Activated CD4-positive, alpha-beta T cell treated with anti-CD3 and anti-CD28 coated beads, Interleukin-10, Interleukin-2, amounts not matched to agents 100 ng/mL and 50 ng/mL, durations not matched to agents 16 hours and 8 hours (primary cell): ENCODE data around the gene ENTPD6.

Source experiments
- DNase-seq: peaks from one replicate; pipeline ENCODE4 v3.0.0-alpha.2; 2020

Gene ENTPD6

DNA sequence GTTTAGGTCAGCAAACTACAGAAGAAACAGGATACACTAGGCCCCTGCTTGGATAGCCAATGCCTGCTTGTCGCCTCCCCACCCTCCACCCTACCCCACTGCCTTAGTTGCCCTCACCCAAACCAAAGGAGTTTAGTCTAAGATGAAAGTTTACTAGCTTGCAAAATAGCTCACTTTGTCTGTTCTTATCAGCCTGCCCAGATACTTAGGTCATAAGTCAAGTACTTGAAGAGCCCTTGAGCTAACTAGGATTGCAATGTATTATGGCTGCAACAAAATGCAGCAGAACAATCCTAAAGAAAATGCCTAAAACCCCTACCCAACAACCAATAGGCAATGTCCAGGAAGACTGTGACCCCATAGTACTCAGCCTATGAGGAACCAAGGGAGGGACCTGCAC is 7.3 kb upstream of the ENTPD6 start:
- DNase-seq: no peak

DNA sequence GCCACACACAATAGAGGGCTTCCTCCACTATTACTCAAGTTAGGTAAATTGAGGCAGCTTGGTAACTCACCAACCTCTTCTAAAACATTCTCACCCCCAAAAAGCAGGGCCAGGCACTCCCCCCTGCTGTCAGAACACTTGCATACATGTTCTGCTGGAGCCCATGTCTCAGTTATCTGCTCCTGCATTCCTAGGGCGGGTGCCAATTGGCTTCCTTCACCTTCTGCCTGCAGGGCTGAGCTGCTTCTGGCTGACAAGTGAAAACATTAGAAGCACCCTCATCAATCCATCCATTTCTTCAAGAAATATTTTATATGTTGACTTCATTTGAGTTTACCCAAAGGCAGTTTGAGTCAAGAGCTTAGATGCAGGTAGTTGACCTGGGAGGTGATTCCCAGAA is 4.5 kb upstream of the ENTPD6 start:
- DNase-seq: no peak

DNA sequence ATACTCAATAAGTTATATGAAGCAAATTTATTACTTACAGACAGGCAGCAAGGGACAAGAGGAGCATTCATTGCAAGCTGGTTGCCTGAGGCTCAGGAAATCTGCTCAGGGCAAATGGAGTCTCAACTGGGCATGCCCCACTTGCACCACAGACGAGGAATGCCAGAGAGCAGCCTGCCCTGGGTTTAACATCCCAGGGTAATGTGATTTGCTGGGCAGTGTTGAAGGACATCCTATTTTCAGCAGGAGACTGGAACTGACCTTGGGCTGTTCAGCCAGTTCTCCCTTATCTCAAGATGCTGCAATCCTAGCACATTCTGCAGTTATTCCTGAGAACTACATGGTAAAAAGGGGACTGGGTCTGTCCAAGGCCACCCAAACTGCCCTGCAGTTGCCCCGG is 3.8 kb upstream of the ENTPD6 start:
- no peak for DNase-seq

DNA sequence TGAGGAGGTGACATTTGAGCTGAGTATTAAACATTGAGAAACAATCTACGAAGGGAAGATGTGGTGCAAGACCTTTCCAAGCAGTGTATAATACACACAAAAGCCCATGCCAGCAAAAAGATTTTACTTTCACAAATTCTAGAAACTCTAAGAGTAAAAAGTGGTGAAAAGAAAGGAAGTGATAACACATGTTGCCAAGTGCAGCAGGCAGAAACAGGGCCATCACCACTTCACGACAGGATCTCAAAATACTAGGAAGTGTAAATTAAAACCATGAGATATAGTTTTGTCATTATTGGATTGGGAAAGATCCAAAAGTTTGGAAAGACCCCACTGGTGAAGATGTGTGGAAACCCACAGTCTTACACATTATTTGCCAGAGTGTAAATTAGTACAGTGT is 1.7 kb upstream of the ENTPD6 start:
- no peak for DNase-seq

DNA sequence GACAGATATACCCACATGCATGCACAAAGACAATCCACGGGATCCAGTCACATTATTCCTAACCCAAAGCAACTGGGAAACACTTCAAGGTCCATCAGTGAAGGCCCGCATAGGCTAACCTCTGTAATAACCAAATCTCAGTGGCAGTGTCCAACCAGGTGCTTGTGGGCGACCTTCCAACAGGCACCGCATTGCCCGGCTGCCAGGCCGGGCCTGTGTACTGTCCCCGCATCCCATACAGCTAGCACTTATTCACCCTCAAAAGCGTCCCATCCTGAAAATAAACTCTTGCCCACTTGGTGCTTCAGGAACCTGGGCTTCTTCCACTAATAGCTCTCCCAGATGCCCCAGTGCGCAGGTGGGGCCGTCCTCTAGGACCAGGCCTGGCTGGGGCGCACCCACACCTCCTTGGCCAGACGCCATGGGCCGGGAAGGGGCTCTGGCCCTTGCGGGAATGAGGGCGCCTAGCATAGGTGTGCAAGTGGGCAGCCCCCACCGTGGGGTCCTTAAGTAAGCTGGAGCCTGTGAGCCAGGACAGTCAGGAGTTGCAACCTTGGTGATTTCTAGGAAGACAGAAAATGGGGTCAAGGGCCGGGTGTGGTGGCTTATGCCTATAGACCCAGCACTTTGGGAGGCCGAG is 1.1 kb upstream of the ENTPD6 start:
- no peak for DNase-seq

DNA sequence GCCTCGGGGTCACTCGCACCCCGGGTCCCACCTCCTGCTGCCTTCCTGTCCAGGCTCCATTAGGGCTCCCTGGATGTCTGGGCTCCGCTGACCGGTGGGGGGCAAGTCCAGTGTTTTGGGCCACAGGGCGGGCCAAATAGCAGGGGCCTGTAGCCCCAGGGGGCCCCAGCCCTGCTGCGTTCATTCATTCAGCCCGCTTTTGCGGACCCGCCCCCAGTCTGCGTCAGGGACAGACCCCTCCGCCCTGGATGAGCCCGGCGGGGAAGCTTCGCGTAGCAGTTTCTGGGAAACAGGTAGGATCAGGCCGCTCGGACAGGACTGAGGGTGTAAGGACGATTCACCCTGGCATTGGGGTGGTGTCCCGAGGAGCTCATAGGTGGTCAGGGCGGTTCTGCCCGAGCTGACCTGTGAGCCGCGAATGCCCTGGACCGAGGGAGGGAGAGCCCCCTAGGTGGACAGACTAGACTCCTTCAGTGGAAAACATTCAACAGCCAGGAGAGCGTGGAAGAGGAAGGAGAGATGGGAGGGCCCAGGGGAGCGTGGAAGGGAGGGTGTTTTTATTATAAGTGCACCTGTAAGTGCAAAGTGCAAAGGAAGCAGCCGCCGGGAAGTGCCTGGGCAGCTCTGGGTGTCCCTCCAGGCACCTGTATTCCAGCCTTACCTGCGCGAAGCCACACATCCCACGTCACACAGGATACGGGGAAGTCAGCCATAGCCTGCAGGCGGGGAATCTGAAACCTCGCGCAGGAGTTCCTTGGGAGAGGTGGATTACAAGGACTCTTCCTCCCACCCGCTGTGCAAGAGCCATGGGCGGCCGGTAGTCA is 662 bp downstream of the ENTPD6 start:
- DNase-seq: peak; percentile 30

DNA sequence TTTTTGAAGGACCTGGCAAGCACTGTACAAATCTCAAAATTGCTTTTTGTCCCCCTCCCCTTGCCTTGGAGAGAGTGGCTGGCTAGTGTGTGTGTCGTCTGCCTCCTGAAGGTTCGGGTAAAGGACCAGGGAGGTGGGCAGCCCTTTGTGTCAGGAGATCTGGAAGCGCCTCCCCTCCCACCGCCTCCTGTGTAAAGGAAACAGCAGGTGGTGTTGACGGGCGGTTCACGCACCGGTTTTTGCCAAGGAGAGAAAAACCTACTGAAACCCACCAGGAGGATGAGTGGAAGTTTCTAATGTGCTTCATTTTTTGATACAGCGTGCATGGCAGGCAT is 1.2 kb downstream of the ENTPD6 start:
- peak; percentile 6 for DNase-seq

DNA sequence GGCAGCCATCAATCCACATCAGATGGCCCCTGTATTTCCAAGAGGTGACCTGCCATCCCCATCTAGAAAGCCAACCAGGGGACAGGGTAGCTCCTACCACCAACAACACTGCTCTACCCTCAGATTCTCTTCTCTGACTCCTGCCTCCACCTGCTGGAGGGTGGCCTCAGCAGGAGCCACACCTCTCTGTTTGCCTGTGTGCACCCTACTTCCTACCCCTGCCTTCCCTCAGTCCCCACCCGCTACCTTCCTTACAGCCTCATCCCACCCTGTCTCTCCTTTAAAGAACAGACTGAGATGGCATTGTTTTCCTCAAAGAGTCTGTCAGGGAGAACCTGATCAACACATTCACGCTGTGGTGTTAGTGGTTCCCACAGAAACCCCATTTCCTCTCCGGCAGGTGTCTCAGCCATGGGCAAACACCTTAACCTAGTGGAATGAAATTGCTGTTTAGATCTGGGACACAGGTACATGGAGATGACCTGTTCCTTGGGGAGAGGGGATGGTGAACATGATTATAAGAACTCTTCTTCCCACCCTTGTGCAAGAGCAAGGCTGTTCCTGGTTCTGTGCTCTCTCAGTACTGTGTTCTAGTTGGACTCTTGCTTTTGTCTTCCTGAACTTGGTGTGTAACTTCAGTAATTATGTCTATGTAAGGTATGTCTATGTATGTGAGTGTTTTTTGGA is 1.8 kb downstream of the ENTPD6 start:
- DNase-seq: peak; percentile 22

DNA sequence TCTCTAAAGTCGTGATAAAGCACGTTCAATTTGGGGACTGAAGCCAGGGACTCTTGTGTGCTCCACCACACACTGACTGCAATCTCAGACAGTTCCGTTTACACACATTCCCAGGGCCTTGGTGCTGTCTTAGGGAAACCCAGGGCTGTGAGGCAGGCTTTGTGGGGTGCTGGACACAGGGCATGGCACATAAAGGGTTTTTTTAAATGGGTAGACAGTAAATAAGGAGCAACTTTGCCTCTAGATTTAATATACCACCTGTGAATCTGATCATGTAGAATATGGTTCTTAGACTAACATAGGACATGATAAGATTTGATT is 2.3 kb downstream of the ENTPD6 start:
- no peak for DNase-seq

DNA sequence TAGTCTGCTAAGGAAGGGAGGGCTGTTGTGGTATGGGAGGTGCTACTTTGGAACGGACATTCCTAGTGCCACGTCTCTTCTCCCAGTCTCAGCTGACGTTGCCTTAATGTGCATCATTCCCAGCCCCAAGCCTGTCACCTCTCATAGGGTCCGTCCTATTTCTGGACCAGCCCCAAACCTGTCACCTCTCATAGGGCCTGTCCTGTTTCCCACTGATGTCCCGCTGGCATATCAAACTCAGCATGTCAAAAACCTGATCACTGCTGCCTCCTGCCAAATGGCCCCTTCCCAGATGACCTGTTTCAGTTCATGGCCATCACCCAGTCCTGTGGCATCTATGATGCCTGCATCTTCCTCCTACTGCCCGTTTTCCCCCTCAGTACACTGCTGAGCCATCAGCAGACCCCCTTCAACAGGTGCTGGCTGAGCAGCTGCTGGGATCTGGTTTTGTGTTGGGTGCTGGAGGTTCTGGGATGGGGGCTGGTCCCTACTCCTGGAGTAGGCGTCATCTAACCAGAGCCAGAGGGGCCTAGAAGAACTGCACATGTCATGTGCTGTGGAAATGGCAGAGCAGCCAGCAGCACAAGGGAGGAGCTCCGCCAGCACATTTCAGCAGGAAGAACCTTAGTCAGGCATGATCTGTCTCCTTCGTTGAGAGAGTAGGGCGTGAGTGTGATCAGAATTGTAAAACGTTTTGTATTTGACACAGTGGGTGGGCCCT is 3.3 kb downstream of the ENTPD6 start:
- no peak for DNase-seq

DNA sequence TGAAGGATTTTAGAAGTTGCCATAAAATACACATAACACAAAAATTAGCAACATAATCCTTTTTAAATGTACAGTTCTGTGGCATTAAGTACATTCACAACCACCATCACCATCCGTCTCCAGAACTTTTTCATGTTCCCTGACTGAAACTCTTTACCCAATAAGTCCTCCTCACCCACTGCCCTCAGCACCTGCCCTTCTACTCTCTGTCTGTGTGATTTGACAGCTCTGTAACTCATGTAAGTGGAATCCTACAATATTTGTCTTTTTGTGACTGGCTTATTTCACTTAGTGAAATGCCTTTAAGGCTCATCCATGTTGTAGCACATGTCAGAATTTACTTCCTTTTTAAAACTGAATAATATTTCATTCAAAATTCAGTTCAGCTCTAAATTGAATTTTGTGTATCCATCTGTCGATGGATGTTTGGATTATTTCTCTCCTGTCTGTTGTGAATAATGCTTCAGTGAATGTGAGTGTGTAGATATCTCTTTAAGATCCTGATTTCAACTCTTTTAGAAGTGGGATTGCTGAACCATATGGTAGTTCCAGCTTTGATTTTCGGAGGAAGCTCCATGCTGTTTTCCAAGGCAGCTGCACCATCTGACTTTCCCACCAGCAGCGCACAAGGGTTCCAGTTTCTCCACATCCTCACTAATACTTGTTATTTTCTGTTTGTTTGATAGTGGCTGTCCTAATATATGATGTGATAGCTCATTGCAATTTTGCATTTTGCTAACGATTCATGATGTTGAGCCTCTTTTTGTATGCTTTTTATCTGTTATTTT is 4.2 kb downstream of the ENTPD6 start:
- DNase-seq: no peak

DNA sequence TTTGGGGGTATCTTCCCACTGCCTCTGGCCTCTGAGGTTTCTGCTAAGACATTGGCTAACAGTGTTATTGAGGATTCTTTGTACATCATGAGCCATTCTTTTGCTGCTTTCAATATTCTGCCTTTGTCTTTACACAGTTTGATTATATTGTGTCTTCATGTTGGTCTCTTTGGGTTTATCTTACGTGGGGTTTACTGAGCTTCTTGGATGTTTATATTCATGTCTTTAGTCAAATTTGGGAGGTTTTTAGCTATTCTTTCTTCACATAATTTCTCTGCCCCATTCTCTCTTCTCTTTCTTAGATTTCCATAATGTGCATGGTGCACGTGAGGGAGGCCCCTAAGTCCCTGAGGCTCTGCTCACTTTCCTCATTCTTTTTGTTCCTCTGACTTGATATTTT is 7.6 kb downstream of the ENTPD6 start:
- no peak for DNase-seq

DNA sequence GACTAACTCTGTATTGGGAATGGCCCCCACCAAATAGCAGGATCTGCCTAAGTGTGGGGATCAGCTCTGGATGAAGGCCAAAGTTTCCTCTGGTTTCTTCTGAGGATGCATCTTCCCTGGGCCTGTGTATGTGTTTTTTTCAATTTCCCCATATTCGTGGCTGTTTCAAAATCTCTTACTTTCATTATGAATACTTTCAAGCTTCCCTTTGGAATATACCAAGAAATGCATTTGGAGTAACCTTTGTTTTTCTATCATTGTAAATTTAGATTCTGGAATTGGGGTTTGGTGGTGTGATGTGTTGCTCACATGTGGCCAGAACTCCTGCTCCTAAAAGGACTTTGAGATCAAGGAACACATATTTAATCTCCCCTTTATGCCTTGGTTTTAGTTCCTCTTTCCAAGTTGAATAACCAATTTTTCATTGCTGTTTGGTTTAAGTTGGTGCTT is 8.4 kb downstream of the ENTPD6 start:
- no peak for DNase-seq

DNA sequence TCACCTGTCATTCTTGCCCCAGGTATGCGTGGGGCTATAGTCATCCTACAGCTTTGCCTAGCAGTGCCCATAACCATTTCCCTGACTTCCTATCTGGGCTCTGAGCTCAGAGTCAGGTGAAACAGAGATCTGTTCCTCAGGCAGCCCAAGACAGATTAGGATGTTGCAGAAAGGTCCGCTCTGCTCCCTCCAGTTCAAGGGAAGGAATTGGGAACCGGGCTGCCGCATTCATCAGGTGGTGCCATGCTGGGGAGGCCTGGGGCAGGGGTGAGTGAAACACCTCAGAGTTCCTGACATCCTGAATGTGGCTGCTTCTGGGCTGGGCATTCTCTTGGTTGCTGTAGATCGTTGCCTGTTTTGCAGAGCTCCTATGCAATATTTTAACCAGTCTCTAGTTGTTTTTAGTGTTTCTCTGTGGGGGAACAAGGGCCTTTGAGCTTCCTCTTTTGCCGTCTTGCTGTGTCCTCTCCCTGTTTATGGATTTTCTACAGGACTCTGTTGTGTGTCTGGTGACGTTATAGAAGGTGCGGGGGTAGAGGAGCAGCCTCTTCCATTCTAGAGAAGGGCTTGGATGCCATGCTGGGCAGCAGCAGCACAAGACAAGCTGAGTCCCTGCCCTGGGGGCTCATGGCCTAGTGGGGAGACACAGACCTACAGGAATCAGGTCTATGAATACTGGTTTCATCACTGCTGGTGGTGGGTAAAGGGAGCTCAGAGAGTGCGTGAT is 9.2 kb downstream of the ENTPD6 start:
- DNase-seq: no peak

DNA sequence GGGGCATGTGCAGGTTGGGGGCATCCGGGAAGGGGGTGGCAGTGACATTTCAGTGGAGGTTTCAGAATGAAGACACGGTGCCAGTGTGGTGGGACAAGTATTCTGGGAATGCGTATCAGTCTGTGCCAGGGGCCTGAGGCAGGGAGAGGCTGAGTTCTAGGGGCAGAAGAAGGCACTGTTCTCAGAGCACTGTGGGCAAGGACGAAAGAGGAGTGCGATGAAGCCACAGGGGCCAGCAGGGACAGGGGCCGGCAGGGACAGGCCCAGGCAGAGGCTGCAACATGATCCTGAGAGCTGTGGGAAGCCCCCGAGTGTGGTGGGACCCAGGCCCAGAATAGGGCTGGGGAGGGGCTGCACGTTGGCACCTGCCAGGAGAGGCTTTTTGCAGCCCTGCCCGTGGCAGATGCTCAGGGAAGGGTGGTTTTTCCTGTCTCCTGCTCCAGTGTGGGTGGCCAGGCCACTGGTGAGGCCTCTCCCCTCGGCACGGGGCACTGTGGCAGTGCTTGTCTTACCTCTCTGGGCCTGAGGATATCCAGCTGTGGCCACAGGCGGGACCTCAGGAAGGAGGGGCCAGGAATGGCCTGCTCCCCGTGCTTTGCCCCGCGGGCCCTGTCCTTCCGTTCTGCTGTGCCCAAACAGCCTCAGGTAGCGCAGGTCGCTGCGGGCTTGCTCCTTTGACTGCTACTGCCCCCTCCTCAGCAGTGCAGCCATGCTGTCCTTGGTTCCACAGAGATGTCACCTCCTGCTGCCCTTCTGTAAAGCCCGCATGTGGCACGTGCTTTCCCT is 10.0 kb downstream of the ENTPD6 start:
- no peak for DNase-seq

DNA sequence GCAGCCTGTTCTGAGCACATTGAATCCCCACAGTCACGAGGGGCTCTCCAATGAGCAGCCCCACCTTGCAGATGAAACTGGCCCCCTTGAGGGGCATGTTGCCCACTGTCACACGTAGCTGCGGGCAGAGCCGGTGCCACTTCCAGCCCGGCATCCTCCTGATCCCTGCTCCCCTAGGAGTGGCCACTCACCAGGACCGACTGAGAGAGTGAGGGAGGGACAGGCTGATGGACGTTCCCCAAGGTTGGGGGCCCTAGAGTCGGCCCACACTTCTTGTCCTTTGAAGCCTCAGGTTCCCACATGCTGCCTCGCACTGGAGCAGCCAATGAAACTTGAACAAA is 10.5 kb downstream of the ENTPD6 start:
- no peak for DNase-seq

DNA sequence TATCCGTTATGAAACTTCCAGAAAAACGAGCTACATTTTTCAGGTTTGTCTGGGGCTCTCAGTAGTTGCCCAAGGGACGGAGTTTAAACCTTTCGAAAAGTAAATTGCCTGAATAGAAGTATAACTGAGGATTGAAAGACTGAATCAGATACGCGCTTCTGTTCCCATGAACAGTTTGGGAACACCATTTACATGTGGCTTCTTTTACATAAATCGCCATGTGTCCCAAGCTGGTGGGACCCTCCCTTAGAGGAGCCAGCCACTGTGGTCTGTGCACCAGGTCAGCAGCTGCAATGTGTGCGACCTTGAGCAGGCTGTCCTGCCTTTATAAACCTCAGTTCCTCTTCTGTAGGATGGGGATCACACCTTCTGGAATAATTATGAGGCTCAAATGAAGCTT is 11.0 kb downstream of the ENTPD6 start:
- no peak for DNase-seq

DNA sequence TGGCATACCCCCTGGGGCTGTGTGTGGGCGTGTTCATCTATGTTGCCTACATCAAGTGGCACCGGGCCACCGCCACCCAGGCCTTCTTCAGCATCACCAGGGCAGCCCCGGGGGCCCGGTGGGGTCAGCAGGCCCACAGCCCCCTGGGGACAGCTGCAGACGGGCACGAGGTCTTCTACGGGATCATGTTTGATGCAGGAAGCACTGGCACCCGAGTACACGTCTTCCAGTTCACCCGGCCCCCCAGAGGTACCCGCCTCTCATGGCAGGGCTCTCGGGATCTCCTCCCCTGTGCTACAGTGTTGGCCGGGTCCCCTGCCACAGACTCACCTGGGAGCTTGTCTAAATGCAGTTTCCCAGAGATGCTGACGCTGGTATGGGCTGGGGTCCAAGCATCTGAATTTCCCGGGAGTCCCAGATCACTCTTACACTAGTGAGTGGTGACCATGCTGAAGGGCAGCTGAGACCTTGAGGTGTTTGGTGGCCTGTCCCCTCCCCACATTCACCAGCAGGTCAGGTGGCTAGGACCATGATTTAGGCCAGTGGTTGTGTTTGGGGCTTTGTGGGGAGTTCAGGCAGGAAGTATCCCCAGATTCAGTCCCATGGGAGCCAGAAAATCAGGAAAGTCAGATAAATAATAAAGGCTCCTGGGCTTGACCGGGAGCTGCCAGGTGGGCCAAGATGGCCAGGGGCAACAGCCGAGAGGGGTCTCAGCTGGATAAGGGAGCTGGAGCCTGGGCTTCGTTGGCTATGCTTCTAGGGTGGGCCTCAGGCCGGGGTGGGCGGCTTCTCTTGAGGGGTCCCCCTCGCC is 11.8 kb downstream of the ENTPD6 start:
- no peak for DNase-seq

DNA sequence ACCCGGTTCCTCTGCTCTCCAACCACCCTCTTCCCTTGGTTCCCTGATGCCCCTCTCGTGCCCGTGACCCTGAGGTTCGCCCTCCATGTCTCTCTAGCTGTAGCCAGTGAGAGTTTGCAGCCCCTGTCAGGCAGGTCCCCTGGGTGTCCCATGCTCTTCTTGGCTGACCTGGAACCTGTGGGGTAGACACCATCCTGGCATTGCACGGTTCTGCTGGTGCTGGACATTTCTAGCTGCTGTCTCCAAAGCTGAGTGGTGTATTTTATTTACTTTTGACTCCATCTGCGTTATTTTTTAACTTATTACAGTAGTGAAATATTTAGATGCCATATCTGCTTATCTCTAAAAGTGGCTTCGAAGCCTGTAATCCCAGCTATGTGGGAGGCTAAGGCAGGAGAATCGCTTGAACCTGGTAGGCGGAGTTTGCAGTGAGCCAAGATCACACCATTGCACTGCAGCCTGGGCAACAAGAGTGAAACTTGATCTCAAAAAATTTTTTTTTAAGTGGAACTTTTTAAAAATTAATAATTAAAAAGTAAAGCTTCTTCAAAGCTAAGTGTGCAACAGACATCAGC is 12.5 kb downstream of the ENTPD6 start:
- DNase-seq: no peak

DNA sequence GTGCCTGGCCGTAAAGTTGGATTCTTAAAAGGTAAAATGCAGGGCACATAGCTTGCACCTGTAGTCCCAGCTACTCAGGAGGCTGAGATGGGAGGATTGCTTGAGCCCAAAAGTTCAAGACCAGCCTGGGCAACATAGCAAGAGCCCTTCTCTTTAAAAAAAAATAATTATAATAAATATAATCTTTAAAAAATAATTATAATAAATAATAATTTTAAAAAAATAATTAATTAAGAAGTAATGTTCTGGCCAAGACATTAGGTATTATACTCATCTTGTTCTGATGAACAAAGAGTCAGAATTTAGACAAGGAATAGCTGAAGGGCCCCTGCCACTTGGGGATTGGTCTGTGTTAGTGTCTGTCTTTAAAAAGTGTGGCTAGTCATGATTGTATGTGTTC is 13.9 kb downstream of the ENTPD6 start:
- DNase-seq: no peak
